SK-N-SH (cell line): ENCODE data around the gene STYXL2. TPM values are rescaled to one million over a fixed set of nuclear protein-coding genes. Genes with fewer than 3 reads are reported as not detected.

Experiments used
- CTCF ChIA-PET: fragments of 300-600, 350-600 bp; formaldehyde crosslinking; extraction: SDS; loops from one replicate; lab custom pipeline; 2021; lab: Yijun Ruan, JAX
- POLR2A ChIA-PET: fragments of 350-600 bp; sonication (Branson Sonifier 250); formaldehyde crosslinking; extraction: SDS; loops from one replicate; lab custom pipeline; 2020; ENCODE audit warnings: antibody characterized with exemption, inconsistent platforms; lab: Yijun Ruan, JAX
- DNase-seq: peaks from one replicate; pipeline ENCODE4 v3.0.0; 2012
- H2AFZ ChIP-seq: fragments of 200-600 bp; sonication (generic); 2 replicates; pipeline ENCODE4 v1.8.1; 2016; ENCODE audit warnings: antibody characterized with exemption, mild to moderate bottlenecking, low read depth
- H3F3A ChIP-seq: fragments of 200-600 bp; sonication (generic); replicated peaks from 2 replicates; pipeline ENCODE3; 2016; ENCODE audit warnings: antibody characterized with exemption, mild to moderate bottlenecking; ENCODE audit not compliant: insufficient read depth
- H3K27ac ChIP-seq, 2 experiments: fragments of 200-500 bp in 1 of 2; fragments of 200-600 bp in 1 of 2; sonication (Bioruptor generic) in 1 of 2; sonication (generic), shearing (Covaris generic) in 1 of 2; 2 replicates each; pipeline versions ENCODE4 v1.5.1 to v1.6.1; 2014 to 2016; ENCODE audit warnings: low read depth in 2 of 2, inconsistent platforms in 1 of 2, low read length in 1 of 2, mild to moderate bottlenecking in 1 of 2, mixed read lengths in 1 of 2
- H3K27me3 ChIP-seq: fragments of 200-600 bp; sonication (generic), shearing (Covaris generic); 2 replicates; pipeline ENCODE4 v1.6.1; 2016; ENCODE audit warnings: mixed run types; ENCODE audit not compliant: insufficient read depth
- H3K36me3 ChIP-seq, 2 experiments: fragments of 200-500 bp in 1 of 2; fragments of 200-600 bp in 1 of 2; sonication (Bioruptor generic) in 1 of 2; sonication (generic) in 1 of 2; replicated peaks in 1 of 2; 2 replicates each; pipeline versions ENCODE3 to v1.5.1; 2014 to 2016; ENCODE audit warnings: low read length in 1 of 2, mild to moderate bottlenecking in 1 of 2; ENCODE audit not compliant: insufficient read depth in 2 of 2, control insufficient read depth in 1 of 2
- H3K4me1 ChIP-seq, 2 experiments: fragments of 200-500 bp in 1 of 2; fragments of 200-600 bp in 1 of 2; sonication (Bioruptor generic) in 1 of 2; sonication (generic), shearing (Covaris generic) in 1 of 2; 2 replicates each; pipeline versions ENCODE4 v1.5.1 to v1.6.1; 2014 to 2016; ENCODE audit warnings: low read depth in 1 of 2, low read length in 1 of 2, mixed run types in 1 of 2; ENCODE audit not compliant: insufficient read depth in 2 of 2, control insufficient read depth in 1 of 2
- H3K4me2 ChIP-seq: fragments of 200-600 bp; sonication (generic), shearing (Covaris generic); 2 replicates; pipeline ENCODE4 v1.6.1; 2017; ENCODE audit warnings: mixed run types
- H3K4me3 ChIP-seq, 2 experiments: fragments of 200-500 bp in 1 of 2; fragments of 200-600 bp in 1 of 2; sonication (Bioruptor generic) in 1 of 2; sonication (generic), shearing (Covaris generic) in 1 of 2; 2 replicates each; pipeline versions ENCODE4 v1.5.1 to v1.8.1; 2014 to 2016; ENCODE audit warnings: low read depth in 2 of 2, inconsistent platforms in 1 of 2, low read length in 1 of 2, mild to moderate bottlenecking in 1 of 2, mixed read lengths in 1 of 2, moderate library complexity in 1 of 2
- H3K79me2 ChIP-seq: fragments of 200-600 bp; sonication (generic); 2 replicates; pipeline ENCODE4 v1.8.1; 2017; ENCODE audit warnings: mild to moderate bottlenecking; ENCODE audit not compliant: insufficient read depth
- H3K9ac ChIP-seq: fragments of 200-600 bp; sonication (generic); 2 replicates; pipeline ENCODE4 v1.6.1; 2017; ENCODE audit warnings: mixed run types
- H3K9me2 ChIP-seq: fragments of 200-600 bp; sonication (generic); 2 replicates; pipeline ENCODE4 v1.6.1; 2017; ENCODE audit warnings: mixed run types
- H3K9me3 ChIP-seq: fragments of 200-600 bp; sonication (generic); 2 replicates; pipeline ENCODE4 v1.6.1; 2017; ENCODE audit warnings: mixed run types, mild to moderate bottlenecking, moderate library complexity
- H4K20me1 ChIP-seq: fragments of 200-600 bp; sonication (generic); 2 replicates; pipeline ENCODE4 v1.6.1; 2017; ENCODE audit warnings: mild to moderate bottlenecking, mixed run types; ENCODE audit not compliant: insufficient read depth
- CTCF ChIP-seq: fragments of 200-600 bp; sonication (generic); IDR thresholded peaks from 2 replicates; pipeline ENCODE4 v1.6.1; 2017; ENCODE audit warnings: antibody characterized with exemption, mild to moderate bottlenecking, moderate library complexity
- EP300 ChIP-seq, 2 experiments: IDR thresholded peaks; 2 replicates each; pipeline versions ENCODE4 v1.4.0 to v1.6.1; 2012; ENCODE audit warnings: borderline replicate concordance in 1 of 2, low read depth in 1 of 2, low read length in 1 of 2
- GABPA ChIP-seq: IDR thresholded peaks from 2 replicates; pipeline ENCODE4 v1.4.0; 2012; ENCODE audit warnings: low read depth, mild to moderate bottlenecking
- GATA2 ChIP-seq: sonication (generic); formaldehyde crosslinking; IDR thresholded peaks from 2 replicates; pipeline ENCODE4 v1.5.0; 2020; ENCODE audit warnings: mild to moderate bottlenecking, missing genetic modification reagents
- IRF3 ChIP-seq: fragments of 150-350 bp; IDR thresholded peaks from 2 replicates; pipeline ENCODE4 v1.6.1; 2016; ENCODE audit warnings: mild to moderate bottlenecking, low read depth, low read length
- JUND ChIP-seq: IDR thresholded peaks from 2 replicates; pipeline ENCODE4 v1.4.0; 2012
- MXI1 ChIP-seq: IDR thresholded peaks from 2 replicates; pipeline ENCODE4 v1.6.1; 2012; ENCODE audit warnings: mild to moderate bottlenecking, low read depth, low read length, improper control_type of control experiment
- NFIC ChIP-seq: IDR thresholded peaks from 2 replicates; pipeline ENCODE4 v1.4.0; 2012; ENCODE audit warnings: borderline replicate concordance
- NRF1 ChIP-seq: IDR thresholded peaks from 2 replicates; pipeline ENCODE4 v1.6.1; 2012; ENCODE audit warnings: low read depth, mild to moderate bottlenecking, low read length
- PBX3 ChIP-seq: IDR thresholded peaks from 2 replicates; pipeline ENCODE4; 2012
- POLR2AphosphoS5 ChIP-seq: IDR thresholded peaks from 2 replicates; pipeline ENCODE4 v1.6.1; 2012; ENCODE audit warnings: low read depth, low read length
- RCOR1 ChIP-seq: fragments of 150-350 bp; IDR thresholded peaks from 2 replicates; pipeline ENCODE4 v1.6.1; 2017; ENCODE audit warnings: antibody characterized with exemption, low read length
- RXRA ChIP-seq: IDR thresholded peaks from 2 replicates; pipeline ENCODE4 v1.4.0; 2012; ENCODE audit warnings: low read depth, mild to moderate bottlenecking, borderline replicate concordance
- SIN3A ChIP-seq: IDR thresholded peaks from 2 replicates; pipeline ENCODE4 v1.6.1; 2012; ENCODE audit warnings: low read depth, mild to moderate bottlenecking, low read length, moderate library complexity, borderline replicate concordance
- SMC3 ChIP-seq: IDR thresholded peaks from 2 replicates; pipeline ENCODE4 v1.6.1; 2012; ENCODE audit warnings: low read depth, low read length, improper control_type of control experiment
- YY1 ChIP-seq: IDR thresholded peaks from 2 replicates; pipeline ENCODE4 v1.4.0; 2012; ENCODE audit warnings: low read depth, mild to moderate bottlenecking
- WGBS: methylation state at CpG from one replicate; pipeline ENCODE4 v1.1.6; 2017; ENCODE audit warnings: low lambda C conversion rate; 5-methylcytosine and 5-hydroxymethylcytosine counted together
- polyA plus RNA-seq, 3 experiments: library from polyadenylated mRNA; depleted of rRNA; stranded (reverse); fragments of >200 nt; gene quantifications; 2 replicates each; pipeline ENCODE4 v1.2.3, GENCODE V29; 2012
- TF ChIP-seq, protein P1 (sequence below): fragments of 150-350 bp; IDR thresholded peaks from 2 replicates; pipeline ENCODE4 v1.6.1; 2017; ENCODE audit warnings: antibody characterized with exemption, low read length, low read depth, borderline replicate concordance

The STYXL2 gene
- polyA plus RNA-seq, 1 of the 3 experiments (the other 2 are of a cell fraction): not detected

DNA sequence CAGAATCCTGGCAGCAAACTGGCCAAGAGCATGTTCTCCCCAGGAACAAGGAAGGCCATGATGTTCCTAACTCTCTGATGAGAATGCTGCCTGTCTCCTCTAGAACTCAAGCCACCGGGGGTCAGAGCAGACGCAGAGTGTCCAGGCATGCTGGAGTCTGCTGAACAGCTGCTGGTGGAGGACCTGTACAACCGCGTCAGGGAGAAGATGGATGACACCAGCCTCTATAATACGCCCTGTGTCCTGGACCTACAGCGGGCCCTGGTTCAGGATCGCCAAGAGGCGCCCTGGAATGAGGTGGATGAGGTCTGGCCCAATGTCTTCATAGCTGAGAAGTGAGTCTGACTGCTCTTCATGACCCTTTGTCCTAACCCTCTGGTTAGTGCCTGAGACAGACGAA, 23.4 kb downstream of the STYXL2 start:
- Histone ChIP-seq H3K36me3 (no peaks in the 10 kb centered on the region), H3K4me1 (peaks cover 0 to 7% of the 10 kb centered on the region in 2 experiments; a peak in 2 of 4 replicates), H3K4me2 (no peak overlapping the region), H3F3A (no peaks in the 10 kb centered on the region), H3K27me3 (peaks cover 5% of the 10 kb centered on the region; the same call in 1 of the 2 replicates), H3K9me3 (no peaks in the 10 kb centered on the region), H3K9me2 (no peaks in the 10 kb centered on the region), H3K27ac (no peak overlapping the region), H3K79me2 (no peaks in the 10 kb centered on the region), H3K9ac (no peak overlapping the region), H2AFZ (no peak overlapping the region), H4K20me1 (no peaks in the 10 kb centered on the region), H3K4me3 (no peak overlapping the region)
- TF ChIP-seq JUND: no peak
- TF ChIP-seq EP300 (IDR thresholded peaks at IDR 0.05; ENCODE audit: borderline replicate concordance in 1 of 2, low read depth in 1 of 2, low read length in 1 of 2): no peak
- TF ChIP-seq NRF1: no peak
- no peak for TF ChIP-seq SIN3A
- TF ChIP-seq CTCF: no peak
- no peak for TF ChIP-seq POLR2AphosphoS5
- TF ChIP-seq MXI1: no peak
- TF ChIP-seq PBX3: no peak
- TF ChIP-seq RCOR1: no peak
- no peak for TF ChIP-seq NFIC
- TF ChIP-seq YY1: no peak
- TF ChIP-seq IRF3: no peak
- TF ChIP-seq RXRA: no peak
- TF ChIP-seq GABPA: no peak
- no peak for TF ChIP-seq GATA2 (CRISPR knock-in tag)
- TF ChIP-seq SMC3: no peak
- TF ChIP-seq, protein P1, sequence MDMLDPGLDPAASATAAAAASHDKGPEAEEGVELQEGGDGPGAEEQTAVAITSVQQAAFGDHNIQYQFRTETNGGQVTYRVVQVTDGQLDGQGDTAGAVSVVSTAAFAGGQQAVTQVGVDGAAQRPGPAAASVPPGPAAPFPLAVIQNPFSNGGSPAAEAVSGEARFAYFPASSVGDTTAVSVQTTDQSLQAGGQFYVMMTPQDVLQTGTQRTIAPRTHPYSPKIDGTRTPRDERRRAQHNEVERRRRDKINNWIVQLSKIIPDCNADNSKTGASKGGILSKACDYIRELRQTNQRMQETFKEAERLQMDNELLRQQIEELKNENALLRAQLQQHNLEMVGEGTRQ: no peak
- DNase-seq: no peak
- 71% methylated on average over 8 of the region's 9 CpGs for WGBS
- POLR2A ChIA-PET: no interaction called here
- CTCF ChIA-PET: interaction anchor here (1.0 kb wide), 1 partner anchor 207 kb away, joined by 3 read pairs; no protein-coding TSS in a partner anchor
